CD8-positive, alpha-beta memory T cell (primary cell): ENCODE data around the gene ADAMTSL4. TPM values are rescaled to one million over a fixed set of nuclear protein-coding genes. Genes with fewer than 3 reads are reported as not detected.
A peak's percentile ranks its signal among the peaks of the same experiment; 100 is the strongest.

Experiments used
- CTCF ChIA-PET: fragments of 350-600 bp; sonication (Branson Sonifier 250); formaldehyde crosslinking; loops from one replicate; lab custom pipeline; 2021; ENCODE audit warnings: antibody characterized with exemption; lab: Charles Lee
- POLR2A ChIA-PET: fragments of 350-600 bp; sonication (Branson Sonifier 250); formaldehyde crosslinking; loops from one replicate; lab custom pipeline; 2021; ENCODE audit warnings: antibody characterized with exemption; lab: Charles Lee
- DNase-seq, 5 donors: peaks; one replicate each; pipeline versions ENCODE4 v3.0.0 to v3.0.0-alpha.2; 2020 to 2022; ENCODE audit warnings: mixed read lengths in 1 of 5
- H3K27ac ChIP-seq: one replicate; pipeline ENCODE4 v1.7.0; 2013; ENCODE audit warnings: low read depth, mild to moderate bottlenecking, low read length, moderate library complexity
- H3K27me3 ChIP-seq: 2 replicates; pipeline ENCODE4 v1.7.0; 2013; ENCODE audit warnings: low read length, mild to moderate bottlenecking; ENCODE audit not compliant: insufficient read depth, poor library complexity, severe bottlenecking
- H3K36me3 ChIP-seq: 2 replicates; pipeline ENCODE4 v1.7.0; 2013; ENCODE audit warnings: mild to moderate bottlenecking, low read length, moderate library complexity; ENCODE audit not compliant: insufficient read depth
- H3K4me1 ChIP-seq: 2 replicates; pipeline ENCODE4 v1.7.0; 2013; ENCODE audit warnings: mild to moderate bottlenecking, low read length, moderate library complexity; ENCODE audit not compliant: insufficient read depth
- H3K4me3 ChIP-seq: 2 replicates; pipeline ENCODE4 v1.7.0; 2013; ENCODE audit warnings: mild to moderate bottlenecking, low read length
- H3K9me3 ChIP-seq: 2 replicates; pipeline ENCODE4 v1.7.0; 2013; ENCODE audit warnings: mild to moderate bottlenecking, low read length
- H3K27ac Mint-ChIP-seq, 8 donors: one replicate each; pipeline ENCODE4 v1.8.0; 2020 to 2021; ENCODE audit warnings: mixed read lengths in 8 of 8, mild to moderate bottlenecking in 6 of 8, inconsistent platforms in 3 of 8, moderate library complexity in 3 of 8
- H3K27me3 Mint-ChIP-seq, 2 donors: one replicate each; pipeline ENCODE4 v1.8.0; 2020 to 2021; ENCODE audit warnings: mixed read lengths in 2 of 2, mild to moderate bottlenecking in 1 of 2, moderate library complexity in 1 of 2
- H3K36me3 Mint-ChIP-seq, 3 donors: one replicate each; pipeline ENCODE4 v1.8.0; 2020 to 2021; ENCODE audit warnings: mixed read lengths in 3 of 3, inconsistent platforms in 1 of 3, mild to moderate bottlenecking in 1 of 3
- H3K4me1 Mint-ChIP-seq, 3 donors: one replicate each; pipeline ENCODE4 v1.8.0; 2020 to 2021; ENCODE audit warnings: mixed read lengths in 3 of 3, inconsistent platforms in 1 of 3, mild to moderate bottlenecking in 1 of 3
- H3K4me3 Mint-ChIP-seq, 7 donors: one replicate each; pipeline ENCODE4 v1.8.0; 2020 to 2021; ENCODE audit warnings: mixed read lengths in 7 of 7, mild to moderate bottlenecking in 6 of 7, moderate library complexity in 4 of 7, inconsistent platforms in 2 of 7
- H3K9me3 Mint-ChIP-seq, 5 donors: one replicate each; pipeline ENCODE4 v1.8.0; 2020 to 2022; ENCODE audit warnings: mixed read lengths in 5 of 5, mild to moderate bottlenecking in 3 of 5, moderate library complexity in 2 of 5, inconsistent platforms in 1 of 5
- polyA plus RNA-seq: library from polyadenylated mRNA; unstranded; fragments of 300-500 nt; fragmentation: Illumina TruSeq; gene quantifications from one replicate; pipeline ENCODE4 v1.2.3, GENCODE V29; 2021
- total RNA-seq, 2 experiments: library from RNA; stranded (reverse); gene quantifications; one replicate each; pipeline ENCODE4 v1.2.3, GENCODE V29; 2021

ADAMTSL4 gene
- total and polyA plus RNA-seq, 3 experiments from 2014 or later = 0.22 to 0.31 TPM; not detected in 1

DNA sequence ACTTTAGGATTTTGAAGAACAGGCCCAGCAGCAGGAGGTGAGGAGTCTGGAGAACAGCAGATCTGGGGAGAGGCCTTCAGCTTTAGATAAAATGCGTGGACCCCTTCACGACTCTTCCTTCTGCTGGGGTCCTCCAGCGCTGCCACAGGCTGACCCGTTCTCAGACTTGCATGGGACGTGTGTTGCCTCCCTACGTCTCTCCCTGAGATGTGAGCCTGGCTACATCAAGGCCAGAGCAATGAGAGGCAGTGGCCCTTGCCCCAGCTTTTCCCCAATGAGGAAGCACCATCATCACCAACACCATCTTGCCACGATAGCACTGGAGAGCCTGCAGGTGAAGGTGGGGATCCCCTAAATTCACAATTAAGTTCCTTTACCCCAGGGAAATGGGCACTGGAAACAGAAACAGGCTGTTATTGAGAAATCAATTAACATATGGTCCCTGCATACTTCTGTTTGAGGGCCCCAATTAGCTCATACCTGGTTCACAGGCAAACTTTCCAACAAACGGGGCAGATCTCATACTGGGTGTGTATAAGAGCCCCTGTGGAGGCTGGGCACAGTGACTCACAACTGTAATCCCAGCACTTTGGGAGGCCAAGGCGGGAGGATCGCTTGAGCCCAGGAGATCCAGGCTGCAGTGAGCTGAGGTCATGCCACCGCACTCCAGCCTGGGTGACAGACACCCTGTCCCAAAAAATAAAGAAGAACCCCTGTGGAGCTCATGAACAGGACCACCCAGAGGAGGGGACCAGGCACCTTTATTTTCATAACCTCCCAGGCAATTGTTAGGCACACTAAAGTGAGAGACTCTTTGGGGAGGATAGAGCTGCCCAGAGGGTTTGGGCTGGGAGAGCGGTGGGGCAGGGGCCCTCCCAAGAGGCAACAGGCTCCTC lies 12.1 kb upstream of the ADAMTSL4 start:
- Mint-ChIP-seq H3K27me3 (peaks cover 6 to 8% of the 10 kb centered on the region in 2 donors), H3K27ac (peak overlapping the region in 1 of 8 donors; percentile 65), H3K4me3 (no peak overlapping the region), H3K36me3 (peaks cover 0 to 1% (median 0%) of the 10 kb centered on the region in 3 donors), H3K4me1 (peaks cover 0 to 3% (median 0%) of the 10 kb centered on the region in 3 donors), H3K9me3 (no peaks in the 10 kb centered on the region)
- ChIA-PET CTCF (interaction anchor here (1.0 kb wide), 1 partner anchor 23 kb away, joined by 5 read pairs; no protein-coding TSS in a partner anchor), POLR2A (no interaction called here)
- Histone ChIP-seq H3K27me3 (no peaks in the 10 kb centered on the region), H3K27ac (no peak overlapping the region), H3K9me3 (no peaks in the 10 kb centered on the region), H3K4me3 (no peak overlapping the region), H3K4me1 (no peaks in the 10 kb centered on the region), H3K36me3 (no peaks in the 10 kb centered on the region)
- no peak for DNase-seq

GRCh38 chr1:150537732-150538684 lies 11.2 kb upstream of the ADAMTSL4 start:
- POLR2A ChIA-PET = no interaction called here
- H3K27ac Mint-ChIP-seq = peak overlapping the region in 1 of 8 donors; percentile 91
- H3K4me3 Mint-ChIP-seq = no peak overlapping the region
- DNase-seq = no peak
- H3K27ac ChIP-seq = no peak overlapping the region
- peaks cover 10 to 14% of the 10 kb centered on the region in 2 donors for H3K27me3 Mint-ChIP-seq
- H3K9me3 Mint-ChIP-seq = no peaks in the 10 kb centered on the region
- no peak overlapping the region for H3K4me3 ChIP-seq
- CTCF ChIA-PET = interaction anchor here (1.4 kb wide), 1 partner anchor 458 kb away, joined by 5 read pairs; no protein-coding TSS in a partner anchor
- peaks cover 0 to 1% (median 0%) of the 10 kb centered on the region in 3 donors for H3K36me3 Mint-ChIP-seq
- no peaks in the 10 kb centered on the region for H3K4me1 Mint-ChIP-seq
- H3K9me3 ChIP-seq = no peaks in the 10 kb centered on the region
- H3K4me1 ChIP-seq = no peaks in the 10 kb centered on the region
- H3K36me3 ChIP-seq = no peaks in the 10 kb centered on the region
- H3K27me3 ChIP-seq = no peaks in the 10 kb centered on the region

GRCh38 chr1:150543500-150544143 lies 5.6 kb upstream of the ADAMTSL4 start:
- no peaks in the 10 kb centered on the region for H3K36me3 ChIP-seq
- peaks cover 3% of the 10 kb centered on the region for H3K4me1 ChIP-seq
- no peak overlapping the region for H3K27ac Mint-ChIP-seq
- no peak overlapping the region for H3K4me3 Mint-ChIP-seq
- H3K27me3 Mint-ChIP-seq = peaks cover 27 to 36% of the 10 kb centered on the region in 2 donors
- H3K9me3 ChIP-seq = no peaks in the 10 kb centered on the region
- no peak overlapping the region for H3K27ac ChIP-seq
- H3K27me3 ChIP-seq = no peaks in the 10 kb centered on the region
- H3K36me3 Mint-ChIP-seq = no peaks in the 10 kb centered on the region
- H3K4me3 ChIP-seq = no peak overlapping the region
- peaks cover 4% of the 10 kb centered on the region in 3 donors for H3K4me1 Mint-ChIP-seq
- ChIA-PET POLR2A (no interaction called here), CTCF (interaction anchor here (0.6 to 1.2 kb wide), 3 partner anchors 11 to 707 kb away, joined by 4 to 6 read pairs (median 4); no protein-coding TSS in a partner anchor)
- no peaks in the 10 kb centered on the region for H3K9me3 Mint-ChIP-seq
- no peak for DNase-seq

DNA sequence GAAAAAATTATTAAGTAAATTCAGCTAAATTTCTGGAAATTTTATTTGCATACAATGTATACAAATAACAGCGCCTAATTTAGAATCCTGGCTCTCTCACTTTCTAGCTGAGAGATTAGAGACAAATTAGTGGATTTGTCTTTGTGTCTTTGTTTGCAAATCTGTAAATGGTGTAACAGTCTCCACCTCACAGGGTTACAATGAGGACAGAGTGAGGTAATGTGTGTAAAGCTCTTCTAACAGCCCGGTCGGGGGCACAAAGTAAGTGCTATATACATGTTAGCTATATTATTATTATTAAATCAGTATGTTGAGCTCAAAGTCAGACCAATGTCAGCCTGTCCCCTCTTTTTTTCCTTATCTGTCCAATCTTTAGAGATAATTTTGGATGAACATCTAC lies 5.0 kb upstream of the ADAMTSL4 start:
- ChIA-PET POLR2A (no interaction called here), CTCF (interaction anchor here (0.6 to 1.2 kb wide), 2 partner anchors 16 to 707 kb away, joined by 4 to 6 read pairs; no protein-coding TSS in a partner anchor)
- no peak for DNase-seq
- H3K27ac Mint-ChIP-seq = no peak overlapping the region
- H3K27ac ChIP-seq = no peak overlapping the region
- no peaks in the 10 kb centered on the region for H3K9me3 ChIP-seq
- no peak overlapping the region for H3K4me3 Mint-ChIP-seq
- peaks cover 26 to 33% of the 10 kb centered on the region in 2 donors for H3K27me3 Mint-ChIP-seq
- H3K36me3 ChIP-seq = no peaks in the 10 kb centered on the region
- H3K4me3 ChIP-seq = no peak overlapping the region
- no peaks in the 10 kb centered on the region for H3K27me3 ChIP-seq
- H3K36me3 Mint-ChIP-seq = no peaks in the 10 kb centered on the region
- H3K4me1 Mint-ChIP-seq = peaks cover 4 to 5% (median 4%) of the 10 kb centered on the region in 3 donors
- no peaks in the 10 kb centered on the region for H3K9me3 Mint-ChIP-seq
- peaks cover 4% of the 10 kb centered on the region for H3K4me1 ChIP-seq

GRCh38 chr1:150545486-150546032 lies 3.6 kb upstream of the ADAMTSL4 start:
- DNase-seq = no peak
- H3K9me3 Mint-ChIP-seq = no peaks in the 10 kb centered on the region
- CTCF ChIA-PET = interaction anchor here (0.7 kb wide), 1 partner anchor 75 kb away, joined by 3 read pairs; no protein-coding TSS in a partner anchor
- H3K27me3 ChIP-seq = no peaks in the 10 kb centered on the region
- peak overlapping the region; percentile 51 for H3K27ac ChIP-seq
- H3K4me1 Mint-ChIP-seq = peaks cover 4 to 12% (median 7%) of the 10 kb centered on the region in 3 donors
- H3K4me1 ChIP-seq = peaks cover 4% of the 10 kb centered on the region
- no peaks in the 10 kb centered on the region for H3K36me3 Mint-ChIP-seq
- H3K36me3 ChIP-seq = no peaks in the 10 kb centered on the region
- H3K4me3 Mint-ChIP-seq = no peak overlapping the region
- no peak overlapping the region for H3K4me3 ChIP-seq
- H3K27me3 Mint-ChIP-seq = peaks cover 26 to 38% of the 10 kb centered on the region in 2 donors
- POLR2A ChIA-PET = no interaction called here
- no peak overlapping the region for H3K27ac Mint-ChIP-seq
- H3K9me3 ChIP-seq = no peaks in the 10 kb centered on the region

DNA sequence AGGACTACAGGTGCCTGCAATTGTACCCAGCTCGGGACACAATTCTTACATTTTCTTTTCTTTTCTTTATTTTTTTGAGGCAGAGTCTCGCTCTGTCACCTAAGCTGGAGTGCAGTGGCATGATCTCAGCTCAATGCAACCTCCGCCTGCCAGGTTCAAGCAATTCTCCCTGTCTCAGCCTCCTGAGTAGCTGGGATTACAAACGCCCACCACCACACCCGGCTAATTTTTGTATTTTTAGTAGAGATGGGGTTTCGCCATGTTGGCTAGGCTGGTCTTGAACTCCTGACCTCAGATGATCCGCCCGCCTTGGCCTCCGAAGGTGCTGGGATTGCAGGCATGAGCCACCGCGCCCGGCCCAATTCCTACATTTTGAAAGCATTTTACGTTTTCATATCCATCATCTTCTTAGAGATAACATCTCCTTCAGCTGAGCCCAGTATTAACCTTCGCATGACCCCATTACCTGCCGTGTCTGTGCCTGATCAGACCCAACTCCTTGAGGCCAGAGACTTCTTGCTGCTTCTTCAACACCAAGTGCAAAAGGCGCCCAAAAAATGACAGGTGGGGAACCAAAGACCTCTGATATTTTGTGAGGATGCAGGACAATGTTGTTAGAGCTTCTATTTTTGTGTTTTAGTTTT lies 2.8 kb upstream of the ADAMTSL4 start:
- Mint-ChIP-seq H3K27me3 (peaks cover 29 to 38% of the 10 kb centered on the region in 2 donors), H3K9me3 (no peaks in the 10 kb centered on the region), H3K4me1 (peaks cover 9 to 20% (median 10%) of the 10 kb centered on the region in 3 donors), H3K36me3 (no peaks in the 10 kb centered on the region), H3K27ac (peak overlapping the region in 1 of 8 donors; percentile 71), H3K4me3 (no peak overlapping the region)
- Histone ChIP-seq H3K4me1 (peaks cover 7% of the 10 kb centered on the region), H3K9me3 (no peaks in the 10 kb centered on the region), H3K27me3 (no peaks in the 10 kb centered on the region), H3K4me3 (no peak overlapping the region), H3K36me3 (no peaks in the 10 kb centered on the region), H3K27ac (no peak overlapping the region)
- ChIA-PET POLR2A (no interaction called here), CTCF (interaction anchor here (0.6 kb wide), 1 partner anchor 43 kb away, joined by 3 read pairs; no protein-coding TSS in a partner anchor)
- no peak for DNase-seq

- Mint-ChIP-seq H3K27ac (peak overlapping the region in 2 of 8 donors; percentile 29 to 78), H3K4me1 (peaks cover 11 to 31% (median 14%) of the 10 kb centered on the region in 3 donors), H3K27me3 (peaks cover 24 to 32% of the 10 kb centered on the region in 2 donors), H3K4me3 (peak overlapping the region; percentile 76 to 92 (median 81)), H3K36me3 (no peaks in the 10 kb centered on the region), H3K9me3 (no peaks in the 10 kb centered on the region)
- Histone ChIP-seq H3K27ac (peak overlapping the region; percentile 51), H3K9me3 (no peaks in the 10 kb centered on the region), H3K4me3 (peak overlapping the region; percentile 56), H3K36me3 (no peaks in the 10 kb centered on the region), H3K4me1 (peaks cover 7% of the 10 kb centered on the region), H3K27me3 (no peaks in the 10 kb centered on the region)
- no peak for DNase-seq
- CTCF ChIA-PET = interaction anchor here (0.8 to 4.5 kb wide), 3 partner anchors 12 to 32 kb away, joined by 3 to 40 read pairs (median 5); no protein-coding TSS in a partner anchor
- POLR2A ChIA-PET = interaction anchor here (0.7 to 3.7 kb wide), 5 partner anchors 13 to 643 kb away, joined by 3 to 15 read pairs (median 4); no protein-coding TSS in a partner anchor
These were observed 930 bp upstream of the ADAMTSL4 start for GRCh38 chr1:150548324-150548631.
